Measurements from ENCODE around the gene LSM10. TPM values are rescaled to one million over a fixed set of nuclear protein-coding genes. Genes with fewer than 3 reads are reported as not detected.
A peak's percentile ranks its signal among the peaks of the same experiment; 100 is the strongest.

The LSM10 gene
- total RNA-seq, 1 experiment from 2014 or later, result 56.3 TPM

DNA sequence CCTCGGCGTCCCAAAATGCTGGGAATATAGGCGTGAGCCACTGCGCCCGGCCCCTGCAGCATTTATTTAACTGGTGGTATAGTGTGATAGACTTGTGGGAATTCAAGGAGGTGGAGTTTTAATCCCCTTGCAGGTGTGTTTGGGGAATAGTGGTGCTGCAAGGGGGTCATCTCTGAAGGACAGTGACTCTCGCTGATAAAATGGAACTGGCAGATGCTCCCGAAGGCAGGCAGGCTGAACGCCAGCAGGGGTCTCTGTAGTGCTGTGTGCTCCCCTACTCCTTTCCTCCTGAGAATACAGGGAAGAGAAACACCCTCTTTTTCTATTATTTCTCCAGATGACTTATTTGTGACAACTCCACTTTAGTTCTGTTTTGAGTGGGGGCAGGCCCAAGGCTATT is 48.6 kb upstream of the LSM10 start:
- Mint-ChIP-seq H3K4me3 (no peak overlapping the region), H3K27ac (peak overlapping the region; percentile 4; the same call in 1 of the 2 replicates), H3K4me1 (peaks cover 14% of the 10 kb centered on the region), H3K27me3 (ENCODE audit: low read depth) (peaks cover 2% of the 10 kb centered on the region; the same call in 1 of the 2 replicates), H3K9me3 (no peaks in the 10 kb centered on the region), H3K36me3 (no peaks in the 10 kb centered on the region)
- ChIA-PET POLR2A (no interaction called here), CTCF (no interaction called here)
- TF ChIP-seq RELA (CRISPR knock-in tag; IDR thresholded peaks at IDR 0.05; ENCODE audit: borderline replicate concordance), result no peak
- 0 out of 2 replicates have a peak, but pooled peaks have one; percentile 13 for TF ChIP-seq CTCF (IDR thresholded peaks at IDR 0.05)
- no peak for TF ChIP-seq JUN (CRISPR knock-in tag; IDR thresholded peaks at IDR 0.05)
- TF ChIP-seq TCF7 (CRISPR knock-in tag; IDR thresholded peaks at IDR 0.05; ENCODE audit: low read depth), result no peak
- no peak for TF ChIP-seq CREM (CRISPR knock-in tag; IDR thresholded peaks at IDR 0.05)
- TF ChIP-seq, protein P1, sequence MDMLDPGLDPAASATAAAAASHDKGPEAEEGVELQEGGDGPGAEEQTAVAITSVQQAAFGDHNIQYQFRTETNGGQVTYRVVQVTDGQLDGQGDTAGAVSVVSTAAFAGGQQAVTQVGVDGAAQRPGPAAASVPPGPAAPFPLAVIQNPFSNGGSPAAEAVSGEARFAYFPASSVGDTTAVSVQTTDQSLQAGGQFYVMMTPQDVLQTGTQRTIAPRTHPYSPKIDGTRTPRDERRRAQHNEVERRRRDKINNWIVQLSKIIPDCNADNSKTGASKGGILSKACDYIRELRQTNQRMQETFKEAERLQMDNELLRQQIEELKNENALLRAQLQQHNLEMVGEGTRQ (CRISPR knock-in tag; IDR thresholded peaks at IDR 0.05), result no peak
- peak; percentile 36 for ATAC-seq
- DNase-seq (ENCODE audit: low spot score), result peak; percentile 62

- no peaks in the 10 kb centered on the region for H3K9me3 Mint-ChIP-seq
- ATAC-seq (no peak), DNase-seq (ENCODE audit: low spot score) (no peak)
- POLR2A ChIA-PET, result no interaction called here
- TF ChIP-seq, protein P2, sequence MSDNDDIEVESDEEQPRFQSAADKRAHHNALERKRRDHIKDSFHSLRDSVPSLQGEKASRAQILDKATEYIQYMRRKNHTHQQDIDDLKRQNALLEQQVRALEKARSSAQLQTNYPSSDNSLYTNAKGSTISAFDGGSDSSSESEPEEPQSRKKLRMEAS (CRISPR knock-in tag; IDR thresholded peaks at IDR 0.05), result no peak
- TF ChIP-seq GABPB1 (CRISPR knock-in tag; IDR thresholded peaks at IDR 0.05) (no peak), E2F5 (CRISPR knock-in tag; IDR thresholded peaks at IDR 0.05) (no peak), CBFB (CRISPR knock-in tag; IDR thresholded peaks at IDR 0.05; ENCODE audit: low read depth) (no peak), SOX15 (CRISPR knock-in tag; IDR thresholded peaks at IDR 0.05) (no peak), SMAD3 (CRISPR knock-in tag; IDR thresholded peaks at IDR 0.05; ENCODE audit: borderline replicate concordance) (no peak)
- TF ChIP-seq, protein P3, sequence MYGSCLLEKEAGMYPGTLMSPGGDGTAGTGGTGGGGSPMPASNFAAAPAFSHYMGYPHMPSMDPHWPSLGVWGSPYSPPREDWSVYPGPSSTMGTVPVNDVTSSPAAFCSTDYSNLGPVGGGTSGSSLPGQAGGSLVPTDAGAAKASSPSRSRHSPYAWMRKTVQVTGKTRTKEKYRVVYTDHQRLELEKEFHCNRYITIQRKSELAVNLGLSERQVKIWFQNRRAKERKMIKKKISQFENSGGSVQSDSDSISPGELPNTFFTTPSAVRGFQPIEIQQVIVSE (CRISPR knock-in tag; IDR thresholded peaks at IDR 0.05; ENCODE audit: borderline replicate concordance), result no peak
- no peaks in the 10 kb centered on the region for H3K36me3 Mint-ChIP-seq
- H3K27me3 Mint-ChIP-seq (ENCODE audit: low read depth), result no peaks in the 10 kb centered on the region
- H3K27ac Mint-ChIP-seq, result no peak overlapping the region
- H3K4me3 Mint-ChIP-seq, result no peak overlapping the region
- CTCF ChIA-PET, result no interaction called here
- peaks cover 21% of the 10 kb centered on the region for H3K4me1 Mint-ChIP-seq
Observed at GRCh38 chr1:36443297-36443696, 45.6 kb upstream of the LSM10 start.

DNA sequence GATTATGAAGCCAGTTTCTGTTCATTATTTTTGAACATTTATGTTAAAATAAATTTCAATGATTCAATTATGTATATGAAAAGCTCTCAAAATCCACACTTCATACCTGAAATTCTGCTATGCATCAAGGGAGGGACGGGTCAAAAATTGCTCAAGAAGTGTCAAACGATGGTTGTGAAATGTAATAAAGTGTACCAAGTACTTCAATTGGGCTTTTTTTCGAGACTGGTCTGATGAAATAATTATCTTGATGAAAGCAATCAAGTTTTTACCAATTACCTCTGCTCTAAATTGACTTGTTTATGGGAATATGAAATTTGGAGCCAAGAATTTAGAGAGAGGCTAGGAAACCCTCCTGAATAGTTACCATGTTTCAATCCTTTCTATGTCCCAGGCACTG is 44.6 kb upstream of the LSM10 start:
- ChIA-PET CTCF (no interaction called here), POLR2A (interaction anchor here (0.7 kb wide), 1 partner anchor 292 kb away, joined by 4 read pairs; no protein-coding TSS in a partner anchor)
- Mint-ChIP-seq H3K4me1 (peaks cover 21% of the 10 kb centered on the region), H3K36me3 (no peaks in the 10 kb centered on the region), H3K27ac (no peak overlapping the region), H3K4me3 (no peak overlapping the region), H3K27me3 (ENCODE audit: low read depth) (no peaks in the 10 kb centered on the region), H3K9me3 (no peaks in the 10 kb centered on the region)
- ATAC-seq (no peak), DNase-seq (ENCODE audit: low spot score) (no peak)
- no peak for TF ChIP-seq EMX1 (CRISPR knock-in tag; IDR thresholded peaks at IDR 0.05)
- TF ChIP-seq, protein P4, sequence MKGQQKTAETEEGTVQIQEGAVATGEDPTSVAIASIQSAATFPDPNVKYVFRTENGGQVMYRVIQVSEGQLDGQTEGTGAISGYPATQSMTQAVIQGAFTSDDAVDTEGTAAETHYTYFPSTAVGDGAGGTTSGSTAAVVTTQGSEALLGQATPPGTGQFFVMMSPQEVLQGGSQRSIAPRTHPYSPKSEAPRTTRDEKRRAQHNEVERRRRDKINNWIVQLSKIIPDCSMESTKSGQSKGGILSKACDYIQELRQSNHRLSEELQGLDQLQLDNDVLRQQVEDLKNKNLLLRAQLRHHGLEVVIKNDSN (CRISPR knock-in tag; IDR thresholded peaks at IDR 0.05), result no peak
- TF ChIP-seq, protein P5, sequence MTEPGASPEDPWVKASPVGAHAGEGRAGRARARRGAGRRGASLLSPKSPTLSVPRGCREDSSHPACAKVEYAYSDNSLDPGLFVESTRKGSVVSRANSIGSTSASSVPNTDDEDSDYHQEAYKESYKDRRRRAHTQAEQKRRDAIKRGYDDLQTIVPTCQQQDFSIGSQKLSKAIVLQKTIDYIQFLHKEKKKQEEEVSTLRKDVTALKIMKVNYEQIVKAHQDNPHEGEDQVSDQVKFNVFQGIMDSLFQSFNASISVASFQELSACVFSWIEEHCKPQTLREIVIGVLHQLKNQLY (CRISPR knock-in tag; IDR thresholded peaks at IDR 0.05), result no peak
- TF ChIP-seq SMAD3 (CRISPR knock-in tag; IDR thresholded peaks at IDR 0.05; ENCODE audit: borderline replicate concordance), result no peak
